NCI-H1048 (cell line): ENCODE results near the gene SEMA3D.

Source experiments
- DNase-seq: peaks from one replicate; lab custom pipeline; 2025; lab: John Stamatoyannopoulos, UW

Gene SEMA3D

DNA sequence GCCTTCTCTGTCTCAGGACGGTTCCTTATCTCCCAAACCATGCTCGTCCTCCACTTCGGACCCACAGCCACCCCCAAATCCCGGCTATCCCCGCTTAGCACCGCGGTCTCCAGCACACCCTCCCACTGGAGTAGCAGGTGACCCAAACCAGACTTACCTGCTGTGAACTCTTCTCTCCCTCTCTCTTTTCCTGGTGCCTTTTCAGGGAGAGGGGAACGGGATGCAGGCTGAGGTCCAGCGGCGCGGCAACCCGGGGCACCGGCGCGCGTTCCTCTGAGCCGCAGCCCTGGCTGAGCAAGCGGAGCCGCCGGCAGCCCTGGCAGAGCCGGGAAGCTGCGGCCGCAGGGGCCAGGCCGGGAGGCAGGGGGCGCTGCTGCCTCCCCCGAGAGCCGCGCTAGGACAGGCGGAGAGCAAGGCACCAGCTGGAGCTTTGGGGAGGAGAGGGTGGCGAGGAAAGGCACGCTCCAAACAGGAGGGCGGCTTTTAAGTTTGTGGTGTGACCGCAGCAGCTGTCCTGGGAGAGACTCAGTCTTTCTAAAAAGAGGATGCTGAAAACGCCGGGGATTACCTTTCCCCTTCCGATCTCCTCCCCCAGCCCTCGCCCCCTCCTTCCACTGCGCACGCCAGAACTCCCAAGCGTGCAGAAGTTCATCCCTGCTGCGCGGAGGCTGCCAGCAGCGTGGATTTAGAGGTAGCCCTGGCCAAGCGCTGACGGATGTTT is at the start of gene SEMA3D:
Gene SEMA3D, minus strand, starts transcription at position 536 of the 721 bp plus-strand sequence. CDS start 65,165 bp downstream, outside the sequence.
- DNase-seq, result peak; percentile 21

DNA sequence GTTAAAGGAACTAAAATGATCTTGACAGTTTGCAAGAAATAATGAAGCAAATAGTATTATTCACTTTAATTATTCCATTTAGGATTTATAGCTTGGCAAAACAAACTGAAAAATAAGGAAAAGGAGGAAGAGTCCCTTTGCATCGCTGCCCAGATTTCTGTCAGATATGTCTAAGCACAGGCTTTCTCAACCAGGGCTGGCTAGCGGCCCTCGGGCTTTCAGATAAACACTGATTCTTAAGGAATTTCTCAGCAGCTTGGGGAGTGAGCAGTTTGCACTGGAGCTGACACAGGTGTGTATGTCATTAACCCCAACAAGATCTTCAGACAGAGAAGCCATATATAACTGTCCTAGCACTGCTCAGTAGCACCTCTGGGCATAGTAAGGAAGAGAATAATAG is 47.9 kb upstream of the SEMA3D start:
- no peak for DNase-seq

DNA sequence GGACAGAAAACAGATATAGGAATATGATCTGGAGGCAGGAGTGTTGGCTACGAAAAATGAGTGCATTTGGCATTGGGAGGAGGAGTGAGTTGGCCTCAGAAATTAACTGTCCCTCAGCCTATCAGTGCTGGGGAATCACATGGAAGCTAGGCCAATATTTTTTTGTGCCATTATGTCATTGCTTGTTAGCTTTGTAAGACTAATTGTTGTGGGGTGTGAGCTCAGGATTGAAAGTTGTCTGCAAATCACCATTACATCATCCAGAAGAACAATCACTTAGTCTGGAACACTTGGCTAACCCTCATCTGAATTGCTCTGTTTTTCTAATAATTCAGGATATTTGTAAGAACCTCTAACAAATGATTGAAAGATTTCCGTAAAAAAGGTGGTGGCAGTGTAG is 45.2 kb upstream of the SEMA3D start:
- DNase-seq, result no peak

- no peak for DNase-seq
These were observed 43.8 kb upstream of the SEMA3D start for GRCh38 chr7:85230623-85231022.

DNA sequence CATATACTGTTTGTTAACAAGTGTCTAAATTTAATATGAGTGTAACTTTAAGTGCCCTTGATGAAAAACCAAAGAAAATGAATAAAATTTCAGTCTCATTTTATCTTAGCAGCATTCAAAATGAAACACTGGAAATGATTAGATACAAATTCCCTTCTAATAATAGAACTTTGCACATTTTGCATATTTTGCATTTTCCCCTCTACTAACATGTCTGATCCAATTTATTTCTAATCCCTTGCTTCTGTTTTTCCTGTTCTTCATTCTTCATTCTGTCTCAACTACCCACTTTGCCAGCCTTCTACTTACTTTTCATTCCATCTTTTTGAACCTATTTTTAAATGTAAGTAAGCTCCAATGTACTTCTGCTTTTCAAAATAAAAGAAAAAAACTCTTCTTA is 42.7 kb upstream of the SEMA3D start:
- no peak for DNase-seq

DNA sequence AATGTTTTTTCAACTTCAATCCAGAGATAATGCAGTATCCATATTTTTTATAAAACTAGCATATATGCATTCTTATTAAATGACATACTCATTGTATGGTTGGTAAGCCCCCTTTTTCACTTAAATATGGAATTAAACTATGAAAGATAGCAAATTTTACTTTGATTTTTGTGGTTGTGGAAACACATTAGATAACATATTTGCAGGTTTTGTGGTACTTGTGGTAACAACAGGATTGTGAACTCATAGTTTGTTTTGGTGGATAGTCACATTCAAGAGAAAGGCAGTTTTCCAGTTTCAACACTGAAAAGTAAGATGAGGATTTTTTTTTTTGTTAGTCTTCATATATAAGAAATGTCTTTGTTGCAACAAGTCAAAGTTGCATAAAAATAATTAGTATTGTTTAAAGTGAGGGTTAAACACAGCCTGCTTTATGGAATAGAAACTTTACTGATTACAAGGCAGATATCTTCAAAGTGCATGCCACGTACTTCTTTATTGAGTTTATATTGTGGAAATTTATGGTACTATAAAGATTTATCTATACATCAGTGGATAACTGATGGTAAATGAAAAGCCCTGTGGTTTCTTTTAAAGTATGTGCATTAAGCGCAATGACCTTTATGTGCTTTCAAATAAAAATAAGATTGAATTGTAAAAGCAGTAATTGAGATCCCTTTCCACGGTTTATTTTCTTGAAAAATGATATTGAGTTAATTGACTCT is 39.7 kb upstream of the SEMA3D start:
- DNase-seq, result no peak

DNA sequence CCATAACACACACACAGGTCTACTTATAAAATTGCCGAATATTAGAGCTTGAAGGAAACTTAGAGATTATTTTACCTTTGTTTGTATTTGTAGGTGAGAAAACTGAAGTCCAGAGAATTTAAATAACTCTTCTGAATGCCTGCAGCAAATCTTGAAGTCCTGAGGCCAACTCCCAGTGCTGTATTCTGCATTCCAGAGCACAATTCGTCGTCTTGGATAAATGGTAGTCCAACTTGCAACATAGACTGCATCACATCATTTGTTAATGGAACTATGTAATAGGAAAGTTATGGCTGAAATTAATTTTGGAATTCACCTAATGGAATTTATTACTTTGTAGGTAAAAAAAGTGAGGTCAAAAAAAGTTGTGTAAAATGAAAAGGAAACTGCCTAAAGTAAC is 37.3 kb upstream of the SEMA3D start:
- no peak for DNase-seq

GRCh38 chr7:85222522-85222921 is 35.7 kb upstream of the SEMA3D start:
- DNase-seq, result no peak

- no peak for DNase-seq
These were observed 34.9 kb upstream of the SEMA3D start for GRCh38 chr7:85221796-85222195.

DNA sequence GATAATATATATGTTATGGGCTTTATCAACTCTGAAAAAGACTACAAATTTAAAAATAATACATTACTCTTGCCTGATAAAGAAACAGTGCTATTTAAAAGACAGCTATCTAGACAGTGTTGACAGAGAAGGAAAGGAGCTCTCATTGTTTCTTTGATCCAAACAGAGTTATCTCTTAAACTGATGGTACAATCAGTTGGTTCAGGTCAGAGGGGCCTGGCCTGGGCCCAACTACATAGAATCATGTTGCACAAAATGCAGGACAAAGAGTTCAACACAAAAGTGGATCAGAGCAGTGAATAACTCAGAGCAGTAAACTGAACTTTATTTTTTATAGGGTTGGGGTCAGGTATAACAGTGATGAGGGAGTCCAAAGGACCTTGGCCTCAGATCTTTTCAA is 33.8 kb upstream of the SEMA3D start:
- DNase-seq, result no peak

- DNase-seq, result no peak
These were observed 33.2 kb upstream of the SEMA3D start for GRCh38 chr7:85220023-85220422.

DNA sequence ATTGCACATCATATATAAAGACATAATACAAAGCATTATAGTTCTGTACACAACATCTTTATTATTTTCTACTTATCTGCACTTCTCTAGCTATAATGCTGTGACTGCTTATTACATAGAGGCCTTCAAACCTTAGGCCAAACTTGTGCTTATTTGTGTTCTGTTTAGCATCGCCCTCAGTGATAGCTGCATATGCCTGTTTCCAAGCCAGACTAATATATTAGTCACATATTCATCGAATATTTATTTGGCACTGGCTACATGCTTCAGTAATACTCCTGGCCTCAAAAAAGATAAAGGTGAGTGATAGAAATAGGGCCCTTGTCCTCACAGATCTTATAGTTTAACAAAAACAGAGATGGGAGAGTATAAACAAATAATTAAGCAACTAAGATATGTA is 30.2 kb upstream of the SEMA3D start:
- no peak for DNase-seq

DNA sequence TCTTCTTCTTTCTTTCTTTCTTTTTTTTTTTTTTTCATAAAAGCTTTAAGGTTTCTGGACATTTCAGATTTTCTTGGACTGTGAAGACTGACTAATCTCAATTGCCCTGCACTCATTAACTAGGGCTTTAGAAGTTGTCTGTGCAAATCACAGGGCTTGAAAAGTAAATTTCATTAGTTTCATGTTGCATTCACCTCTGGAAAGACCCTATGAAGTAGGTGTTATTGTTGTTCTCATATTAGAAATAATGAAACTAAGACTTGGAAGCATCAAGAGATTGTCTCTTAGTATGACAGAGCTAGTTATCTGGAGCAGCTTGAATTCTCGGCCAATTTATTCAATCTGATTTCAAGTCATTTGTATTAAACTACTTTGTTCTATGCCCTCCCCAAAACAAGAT is 28.2 kb upstream of the SEMA3D start:
- DNase-seq, result no peak

- DNase-seq, result no peak
These were observed 26.6 kb upstream of the SEMA3D start for GRCh38 chr7:85213500-85213899.

- no peak for DNase-seq
These were observed 18.9 kb upstream of the SEMA3D start for GRCh38 chr7:85205754-85206153.

DNA sequence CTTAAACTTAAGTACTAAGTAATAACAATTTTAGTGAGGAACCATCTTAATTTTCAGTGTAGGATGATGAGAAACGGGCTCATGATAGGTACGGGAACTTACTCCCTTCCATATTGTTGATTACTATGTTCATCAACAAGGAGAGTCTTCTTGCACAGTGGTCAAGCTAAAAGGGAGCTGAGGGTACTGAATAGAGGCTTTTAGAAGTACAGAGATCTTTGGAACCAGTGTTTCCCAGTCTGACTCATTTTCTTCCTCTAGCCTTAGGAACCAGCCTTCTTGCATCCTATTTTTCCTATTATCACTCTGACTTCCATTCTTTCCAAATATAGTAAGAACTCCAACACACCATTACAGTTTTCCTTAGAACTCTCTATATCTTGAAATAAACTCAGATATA is 17.6 kb upstream of the SEMA3D start:
- DNase-seq, result no peak

DNA sequence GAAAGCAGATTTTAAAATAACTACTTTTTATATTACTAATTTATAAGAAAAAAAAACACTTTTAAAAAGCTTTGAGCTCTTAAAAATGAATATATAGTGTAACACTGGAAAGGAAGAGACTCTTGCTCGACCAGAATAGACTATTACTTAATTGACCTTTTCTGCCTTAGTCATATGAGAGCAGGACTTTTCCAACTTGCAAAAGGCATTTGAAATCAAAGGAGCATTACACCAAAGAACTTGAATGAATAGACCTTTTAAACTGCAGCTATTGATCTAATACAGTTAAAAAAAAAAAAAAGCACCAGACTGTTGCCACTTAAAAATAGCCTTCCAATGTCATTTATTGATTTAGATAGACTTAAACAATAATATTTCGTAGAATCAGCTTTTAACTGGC is 17.2 kb upstream of the SEMA3D start:
- no peak for DNase-seq

DNA sequence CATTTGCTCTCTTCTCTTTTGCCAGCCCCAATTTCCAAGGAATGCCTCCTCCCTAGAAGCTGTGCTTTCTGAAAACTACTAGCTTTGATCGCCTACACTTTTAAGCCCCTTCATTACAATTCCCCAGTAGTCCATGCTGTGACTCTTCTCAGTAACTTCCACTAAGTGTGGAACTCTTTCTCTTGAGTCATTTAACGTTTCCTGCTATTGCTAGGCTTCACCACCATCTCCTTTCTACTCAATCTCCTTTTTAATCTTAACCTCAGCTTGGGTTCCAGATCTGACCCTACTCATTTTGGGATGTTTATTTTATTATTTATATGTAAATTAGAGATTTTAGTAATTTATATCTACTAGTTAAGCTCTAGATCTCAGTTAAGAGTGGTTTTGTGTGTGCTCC is 14.4 kb upstream of the SEMA3D start:
- DNase-seq, result no peak

DNA sequence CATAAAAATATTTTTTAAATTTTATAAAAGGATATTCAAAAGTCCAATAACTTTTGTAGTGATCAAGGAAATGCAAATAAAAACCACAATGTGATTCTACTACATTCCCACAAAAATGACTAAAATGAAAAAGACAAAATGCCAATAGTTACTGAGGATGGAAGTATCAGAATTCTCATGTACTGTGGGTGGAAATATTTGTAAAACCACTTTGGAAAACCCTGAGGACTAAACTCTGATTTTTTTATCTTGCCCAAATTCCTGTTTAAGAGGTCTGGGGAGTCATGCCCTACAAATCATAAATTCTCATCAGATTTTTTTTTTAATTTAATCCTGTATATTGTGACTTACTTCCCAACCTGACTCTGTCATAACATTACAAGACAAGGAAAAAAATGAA is 9.8 kb upstream of the SEMA3D start:
- DNase-seq, result no peak

DNA sequence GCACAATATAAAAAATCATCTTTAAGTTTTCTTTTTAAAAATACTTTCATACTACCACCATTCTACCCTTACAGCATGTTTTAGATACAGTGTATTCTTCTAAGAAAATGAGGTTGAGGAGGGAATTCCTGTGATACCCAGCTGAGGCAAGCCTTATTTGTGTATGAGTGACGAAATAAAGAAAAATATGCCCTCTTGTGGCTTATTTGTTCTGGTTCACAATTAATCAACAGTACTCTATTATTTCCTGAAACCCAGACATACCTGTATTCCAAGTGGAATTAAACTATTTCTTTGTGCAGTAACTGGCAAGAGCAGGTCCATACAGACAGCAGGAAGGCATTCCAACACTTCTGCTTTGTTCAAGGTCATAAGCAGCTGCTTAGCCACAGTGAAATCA is 4.5 kb upstream of the SEMA3D start:
- peak; percentile 3 for DNase-seq

- DNase-seq, result no peak
These were observed 754 bp downstream of the SEMA3D start for GRCh38 chr7:85186083-85186520.

DNA sequence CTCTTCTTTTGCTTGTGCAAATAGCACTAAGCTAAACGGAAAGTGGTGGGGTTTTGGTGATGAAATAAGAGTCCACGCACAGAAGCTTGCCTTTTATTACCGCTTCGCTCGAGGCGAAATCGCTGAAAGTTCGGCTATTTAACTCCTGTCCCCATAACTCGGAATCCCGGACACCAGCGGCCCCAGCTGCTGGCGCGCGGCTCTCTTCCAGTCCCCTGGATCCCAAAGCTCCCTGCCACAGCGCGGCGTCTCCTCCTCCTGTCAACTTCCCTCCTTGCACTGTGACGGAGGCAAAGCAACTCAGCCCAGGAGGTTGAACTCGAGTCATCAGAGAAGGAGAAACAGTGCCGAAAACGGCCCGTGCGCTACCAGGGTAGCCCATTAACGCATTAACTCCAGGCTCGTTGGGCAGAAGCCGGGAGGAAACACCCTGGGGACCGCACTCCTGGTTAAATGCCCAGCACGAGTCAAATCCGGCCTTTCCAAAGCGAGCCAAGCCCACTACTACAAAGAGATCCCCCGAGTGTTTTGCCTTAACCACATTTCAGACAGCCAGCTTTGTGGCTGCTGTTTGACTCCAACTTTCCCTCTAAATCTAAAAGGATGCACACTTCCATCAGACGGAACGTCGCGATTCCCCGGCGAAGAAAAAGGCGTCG is 1.3 kb downstream of the SEMA3D start:
- DNase-seq, result no peak
